ENCODE results near the gene VSIG10. TPM values are rescaled to one million over a fixed set of nuclear protein-coding genes. Genes with fewer than 3 reads are reported as not detected.

Gene VSIG10
- total and polyA plus RNA-seq, 12 donors: 5.3 to 23.6 (median 10.3) TPM

DNA sequence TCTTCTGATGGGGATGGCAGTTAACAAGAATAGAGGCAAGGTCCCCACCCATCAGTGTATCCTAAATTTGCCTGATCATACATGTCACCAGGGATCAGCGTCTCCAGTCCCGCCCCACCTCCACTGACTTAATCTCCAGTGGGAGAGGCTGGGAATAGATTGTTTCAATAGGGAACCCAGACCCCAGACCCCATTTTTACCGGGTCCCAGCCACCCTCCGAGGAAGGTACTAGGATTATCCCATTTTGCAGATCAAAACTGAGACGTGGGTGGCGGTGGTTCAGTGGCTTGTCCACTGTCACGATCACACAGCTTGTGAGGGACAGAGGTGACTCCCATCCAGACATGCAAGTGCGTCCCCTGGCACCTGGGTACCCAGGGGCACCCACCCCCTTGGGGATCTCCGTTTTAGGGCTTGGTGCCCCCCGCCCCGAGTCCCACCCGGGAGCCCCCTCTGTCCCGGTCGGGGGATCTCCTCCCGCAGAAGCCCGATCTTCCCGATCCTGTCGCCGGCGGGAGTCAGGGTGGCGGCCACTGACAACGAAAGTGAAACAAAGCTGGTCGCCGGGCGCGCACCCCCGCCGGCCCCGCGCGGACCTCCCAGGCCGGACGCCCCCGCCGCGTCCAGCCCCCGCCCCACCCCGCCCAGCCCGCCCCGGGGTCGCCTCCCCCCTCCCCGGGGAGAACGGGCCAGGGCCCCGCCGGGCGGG, 43.4 kb downstream of the VSIG10 start:
- 0 to 1% methylated on average over 34 to 45 of the region's 46 CpGs for WGBS, 2 donors
- TF ChIP-seq, protein P1, sequence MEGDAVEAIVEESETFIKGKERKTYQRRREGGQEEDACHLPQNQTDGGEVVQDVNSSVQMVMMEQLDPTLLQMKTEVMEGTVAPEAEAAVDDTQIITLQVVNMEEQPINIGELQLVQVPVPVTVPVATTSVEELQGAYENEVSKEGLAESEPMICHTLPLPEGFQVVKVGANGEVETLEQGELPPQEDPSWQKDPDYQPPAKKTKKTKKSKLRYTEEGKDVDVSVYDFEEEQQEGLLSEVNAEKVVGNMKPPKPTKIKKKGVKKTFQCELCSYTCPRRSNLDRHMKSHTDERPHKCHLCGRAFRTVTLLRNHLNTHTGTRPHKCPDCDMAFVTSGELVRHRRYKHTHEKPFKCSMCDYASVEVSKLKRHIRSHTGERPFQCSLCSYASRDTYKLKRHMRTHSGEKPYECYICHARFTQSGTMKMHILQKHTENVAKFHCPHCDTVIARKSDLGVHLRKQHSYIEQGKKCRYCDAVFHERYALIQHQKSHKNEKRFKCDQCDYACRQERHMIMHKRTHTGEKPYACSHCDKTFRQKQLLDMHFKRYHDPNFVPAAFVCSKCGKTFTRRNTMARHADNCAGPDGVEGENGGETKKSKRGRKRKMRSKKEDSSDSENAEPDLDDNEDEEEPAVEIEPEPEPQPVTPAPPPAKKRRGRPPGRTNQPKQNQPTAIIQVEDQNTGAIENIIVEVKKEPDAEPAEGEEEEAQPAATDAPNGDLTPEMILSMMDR (IDR thresholded peaks at IDR 0.05): no peak
- Histone ChIP-seq H3K36me3 (no peaks in the 10 kb centered on the region), H3K9me3 (no peaks in the 10 kb centered on the region), H3K27ac (peak overlapping the region; percentile 93 to 99 (median 98)), H3K27me3 (no peaks in the 10 kb centered on the region), H3K4me3 (peak overlapping the region; percentile 64 to 94 (median 84)), H3K4me1 (peaks cover 0 to 77% (median 43%) of the 10 kb centered on the region in 9 donors)
- intact Hi-C loops (cut with DNase I): loop anchor here in 7 of 10 donors (5.0 to 10.0 kb wide), 6 partner anchors 42 to 314 kb away; partner anchors contain the start of genes VSIG10 (in 6 of the 7), PEBP1 (in 4 of the 7), TAOK3 (in 2 of the 7) and RFC5 (in 1 of the 7)
- ATAC-seq (peak; percentile 46 to 62 (median 52)), DNase-seq (peak; percentile 58 to 63)

DNA sequence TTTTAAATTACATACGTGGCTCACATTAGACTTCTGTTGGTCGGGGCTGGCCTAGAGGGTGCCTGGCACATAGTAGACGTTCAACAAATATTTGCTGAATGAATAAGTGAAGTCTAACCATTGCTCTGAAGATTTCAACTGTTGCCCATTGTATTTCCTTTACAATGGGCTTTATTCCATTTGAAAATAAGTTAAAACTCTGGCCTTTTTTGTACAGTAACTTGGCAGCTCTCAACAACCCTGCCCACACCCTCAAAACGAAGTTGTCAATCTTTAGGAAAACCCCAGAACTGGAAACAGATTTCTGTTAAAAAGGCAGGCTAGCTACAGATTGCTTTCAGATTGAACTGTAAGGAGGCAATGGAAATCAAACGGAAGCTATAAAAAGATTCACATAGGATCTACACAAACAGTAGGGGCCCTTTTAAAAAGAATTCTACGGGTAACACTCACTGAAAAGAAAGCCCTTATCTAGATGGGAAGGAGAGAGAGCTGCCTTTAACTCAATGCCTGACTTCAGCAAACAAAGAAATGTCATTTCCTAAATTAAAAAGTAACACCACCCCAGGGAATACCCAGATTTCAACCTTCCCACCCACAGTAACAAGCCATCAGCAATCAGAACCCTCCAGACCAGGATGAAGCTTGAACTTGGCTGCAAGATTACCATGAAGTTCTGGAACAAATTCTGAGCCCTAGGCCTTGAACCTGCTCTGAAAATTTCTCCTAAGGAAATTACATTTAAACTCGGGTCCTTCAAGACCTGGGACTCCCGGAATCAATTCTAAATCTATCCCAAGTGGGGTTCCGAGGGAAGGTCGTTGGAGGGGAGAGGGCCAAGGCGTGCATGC, 44.2 kb downstream of the VSIG10 start:
- DNase-seq (no peak), ATAC-seq (peak in 5 of 8 donors; percentile 19 to 32 (median 27))
- Histone ChIP-seq H3K36me3 (no peaks in the 10 kb centered on the region), H3K27ac (peak overlapping the region; percentile 93 to 99 (median 98)), H3K4me1 (peaks cover 4 to 81% (median 51%) of the 10 kb centered on the region in 9 donors), H3K27me3 (no peaks in the 10 kb centered on the region), H3K9me3 (no peaks in the 10 kb centered on the region), H3K4me3 (peak overlapping the region; percentile 64 to 94 (median 84))
- TF ChIP-seq, protein P1 (IDR thresholded peaks at IDR 0.05): no peak
- WGBS, 2 donors: 12 to 21% methylated on average over 11 of the region's 11 CpGs
- intact Hi-C loops (cut with DNase I): loop anchor here in 7 of 10 donors (5.0 to 10.0 kb wide), 6 partner anchors 42 to 315 kb away; partner anchors contain the start of genes VSIG10 (in 6 of the 7), PEBP1 (in 4 of the 7), TAOK3 (in 2 of the 7) and RFC5 (in 1 of the 7)

DNA sequence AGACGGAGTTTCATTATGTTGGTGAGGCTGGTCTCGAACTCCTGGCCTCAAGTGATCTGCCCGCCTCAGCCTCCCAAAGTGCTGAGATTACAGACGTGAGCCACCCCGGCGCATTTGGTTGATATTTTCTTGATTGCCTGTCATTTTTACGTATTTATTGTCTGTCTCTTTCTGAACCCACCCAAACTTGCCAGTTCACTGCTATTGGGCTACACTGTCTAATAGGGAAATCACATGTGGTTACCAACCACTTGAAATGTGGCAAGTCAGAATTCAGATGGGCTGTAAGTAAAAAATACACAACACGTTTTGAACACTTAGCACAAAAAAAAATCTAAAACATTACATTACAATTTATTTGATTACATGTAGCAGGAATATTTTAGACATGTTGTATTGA, 44.9 kb downstream of the VSIG10 start:
- WGBS, 2 donors: 88 to 91% methylated on average over 8 of the region's 8 CpGs
- Histone ChIP-seq H3K4me1 (peaks cover 4 to 81% (median 55%) of the 10 kb centered on the region in 9 donors), H3K9me3 (no peaks in the 10 kb centered on the region), H3K36me3 (peaks cover 0 to under 1% (median 0%) of the 10 kb centered on the region in 9 donors), H3K27me3 (no peaks in the 10 kb centered on the region), H3K27ac (peak overlapping the region in 9 of 10 donors; percentile 93 to 99 (median 99)), H3K4me3 (peak overlapping the region in 1 of 10 donors; percentile 71)
- TF ChIP-seq, protein P1 (IDR thresholded peaks at IDR 0.05): no peak
- intact Hi-C loops (cut with DNase I): no loop called here
- no peak for ATAC-seq
- no peak for DNase-seq

DNA sequence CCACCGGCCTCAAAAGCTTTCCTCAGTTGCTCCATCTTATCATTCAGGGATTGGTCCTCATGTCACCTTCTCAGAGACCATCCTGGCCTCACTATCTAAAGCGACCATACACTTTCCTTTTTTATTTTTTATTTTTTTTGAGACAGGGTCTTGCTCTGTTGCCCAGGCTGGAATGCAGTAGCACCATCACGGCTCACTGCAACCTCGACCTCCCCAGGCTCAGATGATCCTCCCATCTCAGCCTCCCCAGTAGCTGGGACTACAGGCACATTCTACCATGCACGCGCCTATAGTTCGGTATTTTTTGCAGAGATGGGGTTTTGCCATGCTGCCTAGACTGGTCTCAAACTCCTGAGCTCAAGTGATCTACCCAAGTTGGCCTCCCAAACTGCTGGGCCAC, 45.6 kb downstream of the VSIG10 start:
- 95 to 97% methylated on average over 7 of the region's 7 CpGs for WGBS, 2 donors
- intact Hi-C loops (cut with DNase I): no loop called here
- H3K4me1 ChIP-seq: peaks cover 4 to 81% (median 55%) of the 10 kb centered on the region in 9 donors

More for the DNA sequence above, 45.6 kb downstream of the VSIG10 start:
- no peaks in the 10 kb centered on the region for H3K9me3 ChIP-seq
- H3K27ac ChIP-seq: peak overlapping the region in 3 of 10 donors; percentile 72 to 99 (median 99)
- peaks cover 0 to 5% (median 0%) of the 10 kb centered on the region in 9 donors for H3K36me3 ChIP-seq
- DNase-seq: no peak
- TF ChIP-seq, protein P1 (IDR thresholded peaks at IDR 0.05): no peak
- no peak overlapping the region for H3K4me3 ChIP-seq
- ATAC-seq: no peak
- no peaks in the 10 kb centered on the region for H3K27me3 ChIP-seq

Data from heart right ventricle (tissue), 16 donors.